ENCODE data around the gene ITGB3.

ITGB3 gene

DNA sequence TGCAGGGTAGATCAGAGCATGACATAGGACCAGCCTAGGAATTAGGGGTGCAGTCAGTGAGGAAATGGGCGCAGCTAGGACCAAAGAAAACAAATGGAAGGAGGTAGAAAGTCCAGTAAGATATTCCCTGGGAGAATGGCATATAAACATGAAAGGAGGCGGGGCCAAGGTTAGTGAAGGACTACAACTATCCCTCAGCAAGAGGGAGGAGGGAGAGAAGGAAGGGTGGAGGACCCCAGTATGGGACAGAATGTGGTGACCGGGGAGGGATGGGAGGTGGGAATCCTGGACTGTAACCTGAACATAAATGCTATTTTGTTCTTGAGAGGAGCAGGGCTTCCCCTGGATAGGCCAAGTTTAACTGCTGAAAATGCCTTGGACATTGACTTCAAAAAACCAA lies 22.8 kb downstream of the ITGB3 start:
- no peak for DNase-seq (ENCODE audit: low read depth in 2 of 2)

DNA sequence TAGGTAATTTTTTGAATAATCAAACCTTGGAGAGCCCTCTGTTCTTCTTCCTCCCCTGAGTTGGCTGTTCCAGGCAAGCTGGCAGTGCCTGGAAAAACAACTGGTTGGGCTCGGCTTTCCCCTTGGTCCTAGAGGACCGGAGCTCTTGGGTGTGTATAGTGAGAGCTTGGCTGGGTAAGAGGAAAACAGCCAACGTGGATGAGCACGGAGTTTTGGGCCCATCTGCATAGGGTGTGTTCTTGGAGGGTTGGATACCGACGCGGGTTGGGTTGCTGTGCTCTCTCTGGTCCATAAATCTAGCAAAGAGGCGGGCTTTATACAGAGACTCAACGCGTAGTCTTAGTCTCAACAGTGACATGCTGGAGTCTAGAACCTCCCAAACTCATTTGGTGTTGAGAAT lies 23.2 kb downstream of the ITGB3 start:
- DNase-seq (ENCODE audit: low read depth in 2 of 2): no peak

- DNase-seq (ENCODE audit: low read depth in 2 of 2): no peak
These were observed 24.3 kb downstream of the ITGB3 start for GRCh38 chr17:47277921-47278320.

DNA sequence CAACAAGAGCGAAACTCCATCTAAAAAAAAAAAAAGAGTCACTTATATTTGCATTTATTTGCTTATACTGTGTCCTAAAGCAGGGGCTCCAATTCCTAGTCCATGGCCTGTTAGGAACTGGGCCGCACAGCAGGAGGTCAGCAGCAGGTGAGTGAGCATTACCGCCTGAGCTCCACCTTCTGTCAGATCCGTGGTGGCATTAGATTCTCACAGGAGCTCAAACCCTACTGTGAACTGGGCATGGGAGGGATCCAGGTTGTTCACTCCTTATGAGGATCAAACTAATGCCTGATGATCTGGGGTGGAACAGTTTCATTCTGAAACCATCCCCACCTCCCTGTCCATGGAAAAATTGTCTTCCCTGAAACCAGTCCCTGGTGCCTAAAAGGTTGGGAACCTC lies 24.9 kb downstream of the ITGB3 start:
- DNase-seq (ENCODE audit: low read depth in 2 of 2): no peak

GRCh38 chr17:47279062-47279801 lies 25.6 kb downstream of the ITGB3 start:
- DNase-seq (ENCODE audit: low read depth in 2 of 2): no peak

DNA sequence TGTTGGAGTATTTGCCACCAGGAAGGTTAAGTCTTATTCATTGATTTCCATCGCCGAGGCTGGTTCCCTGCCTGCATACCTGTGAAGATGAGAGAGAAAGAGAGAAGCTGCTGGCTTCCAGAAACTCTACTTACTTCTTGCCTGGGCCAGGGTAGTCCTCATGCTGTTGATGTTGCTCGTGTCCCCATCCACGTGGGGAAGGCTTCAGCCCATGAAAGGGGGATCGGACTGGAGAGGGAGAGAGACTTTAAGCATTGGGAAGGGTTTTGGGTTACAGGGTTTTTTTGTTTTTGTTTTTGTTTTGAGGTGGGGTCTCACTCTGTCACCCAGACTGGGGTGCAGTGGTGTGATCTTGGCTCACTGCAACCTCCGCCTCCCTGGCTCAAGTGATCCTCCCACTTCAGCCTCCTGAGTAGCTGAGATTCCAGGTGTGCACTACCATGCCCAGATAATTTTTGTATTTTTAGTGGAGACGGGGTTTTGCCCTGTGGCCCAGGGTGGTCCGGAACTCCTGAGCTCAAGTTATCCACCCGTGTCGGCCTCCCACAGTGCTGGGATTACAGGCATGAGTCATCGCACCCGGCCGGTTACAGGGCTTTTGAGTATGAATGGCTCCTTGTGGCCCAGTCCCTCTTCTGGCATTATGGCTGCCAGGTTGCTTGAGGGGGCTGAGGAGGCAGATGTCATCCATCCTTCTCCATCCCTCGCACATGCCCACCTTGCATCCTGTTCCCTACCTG lies 26.6 kb downstream of the ITGB3 start:
- DNase-seq (ENCODE audit: low read depth in 2 of 2): no peak

GRCh38 chr17:47281216-47281615 lies 27.6 kb downstream of the ITGB3 start:
- DNase-seq (ENCODE audit: low read depth in 2 of 2): no peak

- DNase-seq (ENCODE audit: low read depth in 2 of 2): no peak
These were observed 31.4 kb downstream of the ITGB3 start for GRCh38 chr17:47285003-47285402.

GRCh38 chr17:47286198-47286914 lies 32.7 kb downstream of the ITGB3 start:
- no peak for DNase-seq (ENCODE audit: low read depth in 2 of 2)

- DNase-seq (ENCODE audit: low read depth in 2 of 2): no peak
These were observed 33.4 kb downstream of the ITGB3 start for GRCh38 chr17:47287068-47287467.

GRCh38 chr17:47287639-47288038 lies 34.0 kb downstream of the ITGB3 start:
- DNase-seq (ENCODE audit: low read depth in 2 of 2): no peak

DNA sequence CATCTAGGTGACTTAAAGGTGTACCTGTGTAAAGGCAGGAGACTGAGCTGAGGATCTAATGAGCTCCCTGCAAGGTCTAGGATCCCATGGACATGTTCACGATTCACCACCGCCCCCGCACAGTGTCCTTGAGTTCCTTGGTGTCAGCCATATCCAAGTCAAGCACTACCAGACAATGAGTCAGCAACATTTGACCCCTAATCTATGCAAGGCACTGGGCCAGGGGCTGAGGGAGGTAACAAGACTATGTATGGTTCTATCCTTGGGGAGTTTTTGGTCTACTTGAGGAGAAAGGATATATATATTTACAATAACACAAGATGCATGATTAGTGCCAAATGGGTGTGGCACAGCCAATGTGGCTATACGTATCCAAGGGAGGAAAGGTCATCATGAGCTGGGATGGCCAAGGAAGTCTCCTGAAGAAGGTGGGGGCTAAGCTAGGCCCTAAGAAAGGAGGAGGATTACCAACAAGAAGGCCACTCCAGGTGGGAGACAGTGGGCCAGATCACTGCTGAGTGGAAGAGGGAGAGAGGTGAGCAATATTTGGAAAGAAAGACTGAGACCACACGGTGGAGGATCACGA lies 35.0 kb downstream of the ITGB3 start:
- no peak for DNase-seq (ENCODE audit: low read depth in 2 of 2)

DNA sequence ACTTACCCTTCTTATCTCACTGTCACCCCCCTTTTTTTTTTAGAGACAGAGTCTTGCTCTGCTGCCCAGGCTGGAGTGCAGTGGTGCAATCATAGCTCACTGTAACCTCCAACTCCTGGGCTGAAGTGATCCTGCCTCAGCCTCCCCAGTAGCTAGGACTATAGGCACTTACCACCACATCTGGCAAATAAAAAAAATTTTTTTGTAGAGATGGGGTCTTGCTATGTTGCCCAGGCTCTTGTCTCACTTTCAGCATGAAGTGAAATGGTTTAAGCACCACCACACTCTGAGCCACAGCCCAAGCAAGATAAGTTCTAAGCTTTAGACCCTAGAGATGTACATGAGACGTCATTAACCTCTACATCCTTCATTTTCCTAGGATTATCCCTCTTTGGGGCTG lies 35.7 kb downstream of the ITGB3 start:
- DNase-seq (ENCODE audit: low read depth in 2 of 2): no peak

GRCh38 chr17:47290870-47291241 lies 37.2 kb downstream of the ITGB3 start:
- no peak for DNase-seq (ENCODE audit: low read depth in 2 of 2)

DNA sequence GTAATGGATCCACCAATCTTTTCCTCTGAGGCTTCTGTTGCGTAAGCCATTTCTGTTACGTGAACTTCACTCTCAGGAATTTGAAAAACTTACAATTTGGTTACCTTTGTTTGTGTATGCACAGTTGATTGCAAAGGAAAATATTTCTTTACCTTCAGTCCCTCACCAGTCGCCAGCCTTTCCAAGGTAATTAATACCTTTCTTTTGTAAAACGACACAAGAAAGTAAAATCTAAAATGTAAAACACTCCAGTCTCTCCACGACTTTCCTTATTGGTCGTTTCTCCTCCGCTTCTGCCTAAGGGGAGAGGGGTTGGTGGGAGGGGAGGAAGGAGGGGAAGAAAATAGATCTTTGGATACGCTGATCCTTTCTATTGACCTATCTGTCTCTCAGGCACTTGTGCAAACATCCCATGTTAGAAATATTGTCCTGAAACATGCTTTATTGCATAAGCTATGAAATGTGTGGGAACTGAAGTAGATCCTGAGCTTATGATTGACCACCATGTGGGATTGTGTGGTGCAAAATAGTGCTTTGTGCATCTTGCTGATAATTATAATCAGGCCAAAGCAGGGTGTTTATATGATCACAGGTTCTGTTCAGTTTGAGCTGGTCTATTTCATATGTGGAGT lies 37.7 kb downstream of the ITGB3 start:
- no peak for DNase-seq (ENCODE audit: low read depth in 2 of 2)

GRCh38 chr17:47292206-47292605 lies 38.6 kb downstream of the ITGB3 start:
- no peak for DNase-seq (ENCODE audit: low read depth in 2 of 2)

GRCh38 chr17:47295037-47295873 lies 41.6 kb downstream of the ITGB3 start:
- no peak for DNase-seq (ENCODE audit: low read depth in 2 of 2)

GRCh38 chr17:47295874-47296255 lies 42.2 kb downstream of the ITGB3 start:
- no peak for DNase-seq (ENCODE audit: low read depth in 2 of 2)

DNA sequence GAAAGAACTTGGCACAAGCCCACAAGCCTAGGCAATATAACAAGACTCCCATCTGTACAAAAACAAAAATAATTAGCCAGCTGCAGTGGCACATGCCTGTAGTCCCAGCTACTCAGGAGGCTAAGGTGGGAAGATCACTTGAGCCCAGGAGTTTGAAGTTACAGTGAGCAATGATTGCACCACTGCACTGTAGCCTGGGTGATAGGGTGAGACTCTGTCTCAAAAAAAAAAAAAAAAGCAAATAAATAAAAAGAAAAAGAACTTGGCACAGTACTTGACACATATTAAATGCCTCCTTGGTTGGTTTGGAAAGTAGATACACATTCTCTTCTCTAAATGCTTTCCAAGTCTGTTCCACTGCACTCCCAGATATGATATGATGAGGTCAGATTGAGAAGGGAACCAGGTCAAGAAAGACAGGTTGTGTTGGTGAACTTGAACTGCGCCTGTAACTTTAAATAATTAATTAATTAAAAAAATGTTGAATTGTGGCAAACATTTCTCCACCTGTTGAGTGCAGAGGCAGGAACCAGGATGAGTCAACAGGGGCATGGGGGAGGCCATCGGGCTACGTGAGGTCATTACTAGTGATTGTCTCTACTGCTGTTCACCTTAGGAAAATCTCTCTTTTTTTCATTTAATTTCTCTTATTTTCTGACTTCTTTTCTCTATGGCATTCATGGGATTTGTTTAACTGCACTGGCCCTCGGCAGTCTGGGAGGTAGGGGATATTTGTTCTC lies 44.2 kb downstream of the ITGB3 start:
- DNase-seq (ENCODE audit: low read depth in 2 of 2): no peak

DNA sequence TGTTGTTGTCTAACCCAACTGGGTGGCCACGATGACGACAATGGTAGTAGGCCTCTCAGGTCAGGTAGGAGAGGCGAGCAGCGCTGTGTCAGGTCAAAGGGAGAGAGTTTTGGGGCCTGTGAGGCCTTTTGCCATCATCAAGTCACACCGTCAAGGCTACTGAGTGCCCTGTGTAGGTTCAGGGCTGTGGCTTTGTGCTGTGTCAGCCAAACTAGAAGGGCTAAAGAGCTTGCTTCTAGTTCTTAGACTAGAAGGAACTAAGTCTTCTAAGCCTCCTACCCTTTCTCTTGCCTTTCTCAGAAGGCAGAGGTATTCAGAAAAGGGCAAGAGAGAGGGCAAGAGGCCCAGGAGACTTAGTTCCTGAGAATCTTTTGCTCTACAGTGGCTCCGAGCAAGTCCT lies 45.1 kb downstream of the ITGB3 start:
- no peak for DNase-seq (ENCODE audit: low read depth in 2 of 2)
